CD4-positive, alpha-beta T cell treated with Interferon alpha-2 for 1 hour (primary cell): Measurements from ENCODE around the gene RNF187.

Source experiments
- DNase-seq, 2 donors: peaks; one replicate each; pipeline ENCODE4 v3.0.0-alpha.2; 2020 to 2022

Gene RNF187

DNA sequence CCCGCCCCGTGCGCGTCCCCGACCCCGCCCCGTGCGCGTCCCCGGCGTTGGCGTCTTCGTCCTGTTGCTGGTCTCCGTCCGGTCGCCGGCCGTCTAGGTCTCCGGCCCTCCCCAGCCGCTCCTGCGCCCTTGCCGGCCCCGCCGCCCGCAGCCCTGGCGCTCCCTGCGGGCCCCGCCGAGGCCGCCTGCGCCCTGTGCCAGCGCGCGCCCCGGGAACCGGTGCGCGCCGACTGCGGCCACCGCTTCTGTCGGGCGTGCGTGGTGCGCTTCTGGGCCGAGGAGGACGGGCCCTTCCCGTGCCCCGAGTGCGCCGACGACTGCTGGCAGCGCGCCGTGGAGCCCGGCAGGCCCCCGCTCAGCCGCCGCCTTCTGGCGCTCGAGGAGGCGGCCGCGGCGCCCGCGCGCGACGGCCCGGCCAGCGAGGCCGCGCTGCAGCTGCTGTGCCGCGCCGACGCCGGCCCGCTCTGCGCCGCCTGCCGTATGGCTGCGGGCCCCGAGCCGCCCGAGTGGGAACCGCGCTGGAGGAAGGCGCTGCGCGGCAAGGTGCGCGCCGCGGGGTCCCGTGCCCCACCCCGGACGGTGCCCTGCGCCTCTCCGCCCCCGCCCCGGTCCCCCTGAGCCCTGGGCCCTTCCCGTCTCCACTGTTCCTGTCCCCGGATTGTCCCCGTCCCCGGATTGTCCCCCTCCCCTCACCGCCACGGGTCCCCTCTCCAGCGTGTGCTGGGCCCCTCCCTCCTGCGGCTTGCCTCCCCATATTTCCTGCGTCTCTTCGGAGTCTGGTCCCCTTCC lies at the start of gene RNF187:
Gene RNF187, plus strand, starts transcription at position 47 of the 789 bp plus-strand sequence.
- peak; percentile 73 to 88 for DNase-seq

- no peak for DNase-seq
Measured at GRCh38 chr1:228437424-228437962, 49.7 kb upstream of the RNF187 start.

GRCh38 chr1:228438266-228438665 lies 48.9 kb upstream of the RNF187 start:
- no peak for DNase-seq

DNA sequence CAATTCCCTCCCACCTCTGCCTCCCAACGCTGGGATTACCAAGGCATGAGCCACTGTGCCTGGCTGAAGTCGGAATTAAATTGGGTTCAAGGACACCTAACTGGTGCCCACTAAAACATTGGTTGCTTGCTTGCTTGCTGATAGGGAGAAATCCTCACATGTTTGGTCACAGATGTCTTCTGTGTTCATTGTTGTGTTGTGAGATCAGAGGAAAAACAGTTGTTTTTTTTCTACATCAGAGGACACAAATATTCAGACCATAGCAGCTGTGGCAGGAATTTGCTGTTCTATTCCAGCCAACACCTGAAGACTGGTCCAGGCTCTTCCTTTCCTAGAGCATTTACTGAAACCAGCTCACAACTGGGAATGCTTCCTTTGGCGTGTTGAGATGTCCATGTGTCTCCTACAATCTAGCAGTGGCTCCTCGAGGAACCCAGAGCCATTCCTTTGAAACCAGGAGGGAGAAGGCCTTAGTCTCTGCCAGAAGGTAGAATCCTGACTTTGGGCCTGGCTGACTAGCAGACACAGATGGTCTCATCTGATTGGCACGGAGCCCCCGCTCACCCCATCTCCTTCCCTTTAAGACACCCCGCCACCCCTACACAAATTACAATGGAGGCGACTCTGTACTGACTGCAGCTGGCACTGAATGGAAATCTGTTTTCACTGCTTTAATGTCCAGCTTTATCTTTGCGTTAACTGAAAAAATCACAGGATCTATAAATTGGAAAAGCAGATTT lies 46.3 kb upstream of the RNF187 start:
- no peak for DNase-seq

DNA sequence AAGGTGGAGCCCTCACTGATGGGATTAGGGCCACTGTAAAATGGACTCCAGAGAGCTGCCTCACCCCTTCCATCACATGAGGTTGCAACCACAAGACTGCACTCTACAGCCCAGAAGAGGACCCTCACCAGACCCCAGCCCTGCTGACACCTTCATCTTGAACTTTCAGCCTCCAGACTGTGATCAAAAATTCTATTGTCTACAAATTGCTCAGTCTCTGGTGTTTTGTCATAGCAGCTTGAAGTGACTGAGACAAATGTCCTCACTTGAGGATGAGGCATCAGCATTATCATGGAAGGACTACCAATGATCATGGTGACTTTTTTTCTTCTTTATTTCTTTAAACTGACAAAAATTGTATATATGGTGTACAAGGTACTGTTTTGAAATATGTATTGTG lies 43.8 kb upstream of the RNF187 start:
- no peak for DNase-seq

DNA sequence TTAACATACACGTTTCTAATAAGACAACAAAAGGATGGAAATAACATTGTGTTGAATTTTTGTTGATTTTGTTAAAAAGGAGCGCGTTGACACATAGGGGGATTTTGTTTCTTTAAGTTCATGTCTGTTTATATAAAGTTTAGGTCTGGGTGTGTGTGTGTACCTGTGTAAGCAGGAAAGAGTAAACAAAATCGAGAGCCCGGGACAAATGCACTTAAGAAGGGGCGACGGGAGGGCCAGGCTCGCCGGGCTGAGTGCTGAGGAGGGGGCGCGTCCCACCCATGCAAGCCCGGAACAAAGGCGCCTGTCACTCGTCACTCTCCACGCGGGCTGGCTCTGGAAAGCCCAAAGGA lies 41.7 kb upstream of the RNF187 start:
- no peak for DNase-seq

DNA sequence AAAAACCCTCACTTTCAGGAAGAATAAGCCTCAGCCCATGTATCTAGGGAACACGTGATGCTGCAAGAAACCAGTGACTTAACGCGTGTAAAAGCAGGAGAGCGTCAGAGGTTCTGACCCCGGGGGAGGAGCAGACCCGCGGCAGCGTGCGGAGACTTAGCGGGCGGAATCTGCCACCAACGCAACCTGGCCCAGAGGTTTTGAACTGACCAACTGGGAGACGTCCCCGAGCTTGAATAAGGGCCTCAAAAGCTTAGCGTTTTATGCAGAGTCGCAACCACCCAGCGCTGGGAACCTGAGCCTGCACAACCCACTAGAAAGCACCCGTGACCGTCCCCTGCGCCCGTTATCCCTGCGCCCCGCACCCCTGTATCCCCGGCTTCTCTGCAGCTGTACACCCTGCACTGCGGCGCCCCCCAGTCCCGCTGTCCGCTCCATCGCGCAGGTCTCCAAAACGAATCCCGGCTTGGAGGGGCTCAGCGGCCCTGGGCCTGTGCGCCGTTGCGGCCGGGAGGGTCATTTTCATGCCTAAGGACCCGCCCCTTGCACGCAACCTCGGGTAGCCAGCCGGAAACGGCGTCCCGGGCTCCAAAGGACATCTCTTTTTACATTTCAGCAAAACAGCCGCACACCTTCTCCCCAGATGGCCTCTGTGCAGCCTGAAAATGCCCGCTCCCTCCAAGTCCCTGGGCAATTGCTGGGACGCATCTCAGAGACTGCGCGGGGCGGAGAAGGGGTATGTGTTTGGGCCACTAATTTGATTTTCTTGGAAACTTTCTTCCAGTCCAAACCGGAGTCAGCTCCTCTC lies 41.1 kb upstream of the RNF187 start:
- peak; percentile 14 to 35 for DNase-seq

- no peak for DNase-seq
Measured at GRCh38 chr1:228446852-228447251, 40.3 kb upstream of the RNF187 start.

DNA sequence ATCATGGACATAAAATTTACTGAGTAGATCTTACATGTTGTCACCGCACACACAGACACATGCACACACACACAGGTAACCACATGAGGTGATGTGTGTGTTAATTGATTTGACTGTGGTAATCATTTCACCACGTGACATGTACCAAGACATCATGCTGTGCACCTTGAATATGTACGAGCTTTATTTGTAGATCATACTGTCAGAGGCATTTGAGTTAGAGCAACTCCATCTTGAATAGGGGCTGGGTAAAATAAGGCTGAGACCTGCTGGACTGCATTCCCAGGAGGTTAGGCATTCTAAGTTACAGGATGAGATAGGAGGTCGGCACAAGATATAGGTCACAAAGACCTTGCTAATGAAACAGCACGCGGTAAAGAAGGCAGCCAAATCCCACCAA lies 38.8 kb upstream of the RNF187 start:
- DNase-seq = no peak

- DNase-seq = no peak
Measured at GRCh38 chr1:228450200-228450599, 37.0 kb upstream of the RNF187 start.

DNA sequence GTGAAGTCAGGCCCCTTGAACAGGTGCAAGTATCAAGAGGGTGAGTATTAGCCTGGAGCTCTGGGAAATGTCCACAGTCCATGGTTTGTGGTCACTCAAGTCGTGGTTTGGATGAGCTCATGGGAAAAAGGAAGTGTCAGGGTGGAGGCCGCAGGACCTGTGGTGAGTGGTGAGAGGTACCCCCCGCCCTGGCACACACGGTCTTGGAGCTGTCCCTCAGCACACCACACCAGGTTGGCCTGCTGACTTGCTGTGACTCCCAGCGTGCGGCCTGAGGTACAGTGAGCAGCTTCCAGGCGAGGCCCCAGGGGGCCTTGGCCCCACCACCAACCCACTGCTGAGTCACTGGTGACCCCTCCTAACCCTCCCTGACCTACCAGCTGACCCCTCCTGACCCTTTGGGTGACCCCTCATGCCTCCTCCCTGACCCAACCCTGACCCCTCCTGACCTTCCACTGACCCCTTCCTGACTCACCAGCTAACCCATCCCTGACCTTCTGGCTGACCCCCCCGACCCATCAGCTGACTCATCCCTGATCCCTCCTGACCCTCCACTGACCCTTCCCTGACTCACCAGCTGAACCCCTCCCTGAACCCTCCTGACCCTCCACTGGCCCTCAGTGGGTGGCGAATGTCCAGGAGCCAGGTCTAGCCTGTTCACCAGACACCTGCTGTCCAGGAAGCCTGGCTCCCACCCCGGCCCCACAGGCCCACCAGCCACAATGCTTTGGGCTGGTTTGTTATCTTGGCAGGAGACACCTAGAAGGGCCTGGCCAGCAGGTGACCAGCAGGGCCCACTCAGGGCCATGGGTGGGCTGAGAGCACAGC lies 34.8 kb upstream of the RNF187 start:
- DNase-seq = peak in 1 of 2 donors; percentile 20

GRCh38 chr1:228453022-228453560 lies 34.1 kb upstream of the RNF187 start:
- DNase-seq = no peak

DNA sequence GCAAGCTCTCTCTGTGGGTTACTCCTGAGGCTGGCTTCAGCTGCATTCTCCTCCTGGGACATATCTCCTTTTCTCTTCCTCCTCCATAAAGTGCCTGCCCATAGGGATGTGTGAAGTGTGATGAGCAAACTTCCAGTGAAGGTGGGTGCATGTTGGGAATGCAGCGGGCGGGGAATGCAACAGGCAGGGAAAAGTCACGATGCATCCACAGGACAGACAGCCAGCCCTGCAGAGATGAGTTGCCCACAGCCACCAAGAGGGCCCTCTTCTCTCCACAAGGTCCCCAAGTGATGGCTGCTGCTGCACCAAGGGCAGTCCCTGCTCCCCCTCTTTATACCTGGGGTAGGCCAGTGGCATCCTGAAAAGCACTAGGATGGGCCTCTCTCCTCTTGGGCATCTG lies 33.6 kb upstream of the RNF187 start:
- DNase-seq = no peak

DNA sequence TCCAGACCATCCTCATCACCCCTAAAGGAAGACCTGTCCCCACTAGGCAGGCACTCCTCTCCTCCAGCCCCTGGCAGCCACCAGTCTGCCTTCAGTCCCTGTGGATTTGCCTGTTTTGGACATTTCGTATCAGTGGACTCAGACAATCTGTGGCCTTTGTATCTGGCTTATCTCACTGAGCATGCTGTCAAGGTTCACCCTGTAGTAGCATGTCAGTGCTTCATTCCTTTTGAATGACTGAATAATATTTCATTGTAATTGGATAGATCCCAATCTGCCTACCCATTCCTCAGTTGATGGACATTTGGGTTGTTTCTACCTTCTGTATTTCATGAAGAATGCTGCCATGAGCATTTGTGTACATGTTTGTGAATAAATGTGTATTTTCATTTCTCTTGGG lies 32.9 kb upstream of the RNF187 start:
- no peak for DNase-seq

DNA sequence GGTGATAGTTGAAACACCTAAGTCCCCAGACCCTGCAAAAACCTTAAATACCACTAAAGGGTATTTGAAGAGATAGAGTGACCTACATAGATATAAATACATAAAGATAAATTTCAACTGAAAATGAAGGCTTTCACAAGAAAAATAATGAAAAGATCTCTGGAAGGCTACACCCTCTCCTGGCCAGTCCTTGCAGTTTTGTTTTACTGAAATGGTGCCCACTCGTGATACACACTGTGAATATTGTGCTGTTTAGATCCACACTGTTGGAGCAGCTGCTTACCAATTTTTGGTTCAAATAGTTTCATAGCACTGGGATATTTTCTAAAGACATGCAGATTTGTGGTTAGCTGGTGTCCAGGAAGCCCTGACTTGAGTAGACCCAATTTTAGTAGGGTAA lies 31.5 kb upstream of the RNF187 start:
- DNase-seq = no peak

- no peak for DNase-seq
Measured at GRCh38 chr1:228456252-228457016, 30.7 kb upstream of the RNF187 start.

DNA sequence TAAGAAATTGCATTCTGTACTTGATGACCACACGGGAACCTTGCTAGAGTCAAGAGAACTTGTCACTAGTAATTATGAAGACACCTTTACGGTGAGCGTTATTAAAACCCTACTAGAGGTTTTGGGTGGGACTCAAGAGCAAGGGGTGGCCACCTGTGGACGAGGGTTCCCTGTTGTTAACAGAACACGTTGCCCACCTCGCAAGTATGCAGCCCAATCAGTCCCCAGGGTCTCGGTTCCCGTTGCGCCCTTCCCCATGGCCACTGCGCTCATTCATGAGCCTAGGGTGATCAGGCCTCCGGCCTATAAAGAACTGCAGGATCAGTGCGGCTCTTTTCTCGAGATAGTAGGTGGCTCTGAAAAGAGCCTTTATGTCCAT lies 30.2 kb upstream of the RNF187 start:
- DNase-seq = no peak

GRCh38 chr1:228457396-228458176 lies 29.6 kb upstream of the RNF187 start:
- DNase-seq = peak; percentile 92 to 98

DNA sequence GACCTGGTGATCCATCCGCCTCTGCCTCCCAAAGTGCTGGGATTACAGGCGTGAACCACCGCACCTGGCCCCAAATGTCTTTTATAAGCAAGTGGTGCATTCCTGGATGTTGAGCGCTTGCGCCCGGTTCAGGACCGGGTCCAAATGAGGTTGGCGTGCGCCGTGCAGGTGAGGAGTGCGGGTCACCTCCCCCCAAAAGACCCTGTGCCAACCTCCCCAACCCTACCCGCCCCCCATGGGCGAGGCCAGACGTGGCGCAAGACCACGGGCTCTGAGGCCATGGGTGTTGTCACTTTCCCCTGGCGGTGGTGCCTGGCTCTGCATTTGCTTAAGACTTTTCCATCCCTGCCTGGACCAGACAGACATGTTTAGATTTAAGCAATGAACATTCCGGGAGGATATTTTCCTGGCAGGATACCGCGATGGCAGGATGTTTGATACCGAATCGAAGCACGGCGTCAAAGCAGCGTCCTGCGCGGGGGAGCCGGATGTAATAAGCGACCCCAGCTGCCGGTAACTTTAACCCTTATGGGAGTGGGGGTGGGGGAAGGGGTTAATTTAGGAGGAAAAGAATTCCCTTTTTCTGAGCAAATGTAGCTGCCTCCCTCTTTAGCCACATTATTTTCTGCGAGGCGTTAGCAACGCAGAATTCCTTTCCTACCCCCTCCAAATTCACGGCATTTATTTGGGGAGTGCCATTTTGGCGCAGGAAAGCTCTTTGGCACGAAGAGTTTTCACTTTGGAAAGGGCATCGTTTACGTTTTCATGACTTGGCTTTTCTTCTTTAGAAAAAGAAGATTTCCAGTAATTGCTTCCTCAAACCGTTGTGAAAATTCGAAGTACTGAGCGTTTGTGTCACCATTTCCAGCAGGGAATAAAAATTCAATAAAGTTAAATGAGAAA lies 27.8 kb upstream of the RNF187 start:
- peak; percentile 51 to 66 for DNase-seq
